ENCODE data around the gene WDR90. TPM values are rescaled to one million over a fixed set of nuclear protein-coding genes. Genes with fewer than 3 reads are reported as not detected.

Gene WDR90
- total and polyA plus RNA-seq, 2 donors from 2014 or later = 10.6 to 51.6 TPM

DNA sequence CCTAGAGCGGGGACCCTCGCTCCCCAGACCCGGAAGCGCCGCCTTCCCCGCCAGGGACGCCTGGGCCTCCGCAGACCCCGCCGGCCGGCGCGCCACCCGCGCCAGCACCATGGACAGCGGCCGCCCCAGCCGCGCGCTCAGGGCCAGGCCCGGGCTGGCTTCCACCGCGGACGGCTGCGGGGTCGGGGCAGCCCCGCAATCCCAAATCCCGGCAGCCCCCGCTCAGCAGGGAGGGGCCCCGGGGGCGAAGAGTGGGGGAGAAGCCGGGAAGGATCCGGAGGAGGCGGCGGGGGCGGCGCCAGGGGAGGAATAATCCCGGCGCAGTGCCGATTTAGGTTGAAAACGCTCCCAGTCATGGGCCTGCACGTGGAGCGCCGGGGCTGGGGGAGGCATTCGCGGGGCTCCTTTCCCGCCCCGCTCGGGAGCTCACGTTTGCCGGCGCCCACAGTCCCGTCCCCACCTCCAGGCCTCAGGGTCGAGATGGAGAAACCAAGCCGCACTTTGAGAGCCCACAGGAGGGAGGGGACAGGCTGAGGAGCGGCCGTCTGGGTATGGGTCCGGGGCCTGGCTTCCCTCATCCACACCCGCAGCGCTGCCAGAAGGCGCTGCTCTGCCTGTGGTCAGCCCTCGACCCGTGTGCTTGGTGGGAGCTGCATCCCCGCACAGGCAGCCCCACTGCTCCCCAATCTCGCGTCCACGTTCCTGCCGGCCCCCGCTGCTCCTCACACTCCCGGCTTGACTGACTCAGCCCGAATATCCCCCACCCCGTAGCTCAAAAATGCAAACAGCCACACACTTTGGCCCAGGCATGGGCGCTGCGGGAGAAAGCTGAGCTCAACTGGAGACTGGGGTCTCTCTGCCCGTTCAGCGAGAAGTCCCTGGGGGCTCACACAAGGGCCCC is 51.8 kb downstream of the WDR90 start:
- H3K9ac ChIP-seq (ENCODE audit: low read length in 3 of 3) = no peak overlapping the region
- intact Hi-C loops (cut with DNase I) = no loop called here
- no peaks in the 10 kb centered on the region for H3K4me1 ChIP-seq (ENCODE audit: control insufficient read depth in 2 of 3, insufficient read depth in 2 of 3, low read depth in 1 of 3, low read length in 3 of 3)
- DNase-seq = peak in 3 of 5 donors; percentile 59 to 77 (median 71)
- no peaks in the 10 kb centered on the region for H3K36me3 ChIP-seq (ENCODE audit: control insufficient read depth in 2 of 3, insufficient read depth in 3 of 3, low read length in 3 of 3)
- H3K27me3 ChIP-seq (ENCODE audit: control insufficient read depth, insufficient read depth, low read length) = peaks cover 20% of the 10 kb centered on the region
- no peak overlapping the region for H3K4me3 ChIP-seq (ENCODE audit: low read length in 3 of 3)
- FAIRE-seq = no peak
- no peak overlapping the region for H3K27ac ChIP-seq (ENCODE audit: low read depth in 2 of 2, low read length in 2 of 2)
- TF ChIP-seq, protein P1, sequence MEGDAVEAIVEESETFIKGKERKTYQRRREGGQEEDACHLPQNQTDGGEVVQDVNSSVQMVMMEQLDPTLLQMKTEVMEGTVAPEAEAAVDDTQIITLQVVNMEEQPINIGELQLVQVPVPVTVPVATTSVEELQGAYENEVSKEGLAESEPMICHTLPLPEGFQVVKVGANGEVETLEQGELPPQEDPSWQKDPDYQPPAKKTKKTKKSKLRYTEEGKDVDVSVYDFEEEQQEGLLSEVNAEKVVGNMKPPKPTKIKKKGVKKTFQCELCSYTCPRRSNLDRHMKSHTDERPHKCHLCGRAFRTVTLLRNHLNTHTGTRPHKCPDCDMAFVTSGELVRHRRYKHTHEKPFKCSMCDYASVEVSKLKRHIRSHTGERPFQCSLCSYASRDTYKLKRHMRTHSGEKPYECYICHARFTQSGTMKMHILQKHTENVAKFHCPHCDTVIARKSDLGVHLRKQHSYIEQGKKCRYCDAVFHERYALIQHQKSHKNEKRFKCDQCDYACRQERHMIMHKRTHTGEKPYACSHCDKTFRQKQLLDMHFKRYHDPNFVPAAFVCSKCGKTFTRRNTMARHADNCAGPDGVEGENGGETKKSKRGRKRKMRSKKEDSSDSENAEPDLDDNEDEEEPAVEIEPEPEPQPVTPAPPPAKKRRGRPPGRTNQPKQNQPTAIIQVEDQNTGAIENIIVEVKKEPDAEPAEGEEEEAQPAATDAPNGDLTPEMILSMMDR (IDR thresholded peaks at IDR 0.05; ENCODE audit: borderline replicate concordance, extremely low read depth, insufficient read depth) = no peak
- H3K9me3 ChIP-seq (ENCODE audit: control insufficient read depth in 2 of 3, insufficient read depth in 1 of 3, low read length in 3 of 3) = no peaks in the 10 kb centered on the region

DNA sequence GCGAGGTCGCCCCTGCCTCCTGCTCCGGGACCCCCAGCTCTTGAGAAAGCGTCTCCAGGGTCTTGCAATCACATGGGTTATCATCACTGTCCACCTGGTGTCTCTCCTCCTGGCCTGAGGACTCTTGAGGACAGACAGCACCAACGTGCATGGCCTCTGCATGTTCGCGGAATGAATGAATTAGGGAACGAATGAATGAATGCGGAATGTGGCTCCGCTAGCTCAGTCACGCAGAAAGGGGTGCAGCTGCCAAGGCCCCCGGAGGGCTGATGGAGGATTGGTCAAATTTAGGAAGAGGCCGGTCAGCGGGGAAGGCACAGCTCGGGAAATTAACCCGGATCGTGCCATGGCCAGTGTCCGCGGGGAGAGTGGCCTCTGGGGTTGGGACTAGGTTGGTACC is 53.2 kb downstream of the WDR90 start:
- Histone ChIP-seq H3K27ac (ENCODE audit: low read depth in 2 of 2, low read length in 2 of 2) (no peak overlapping the region), H3K9me3 (ENCODE audit: control insufficient read depth in 2 of 3, insufficient read depth in 1 of 3, low read length in 3 of 3) (no peaks in the 10 kb centered on the region), H3K9ac (ENCODE audit: low read length in 3 of 3) (no peak overlapping the region), H3K27me3 (ENCODE audit: control insufficient read depth, insufficient read depth, low read length) (peaks cover 20% of the 10 kb centered on the region), H3K36me3 (ENCODE audit: control insufficient read depth in 2 of 3, insufficient read depth in 3 of 3, low read length in 3 of 3) (no peaks in the 10 kb centered on the region), H3K4me1 (ENCODE audit: control insufficient read depth in 2 of 3, insufficient read depth in 2 of 3, low read depth in 1 of 3, low read length in 3 of 3) (no peaks in the 10 kb centered on the region), H3K4me3 (ENCODE audit: low read length in 3 of 3) (no peak overlapping the region)
- no peak for DNase-seq
- intact Hi-C loops (cut with DNase I) = no loop called here
- no peak for FAIRE-seq
- TF ChIP-seq, protein P1 (IDR thresholded peaks at IDR 0.05; ENCODE audit: borderline replicate concordance, extremely low read depth, insufficient read depth) = no peak

DNA sequence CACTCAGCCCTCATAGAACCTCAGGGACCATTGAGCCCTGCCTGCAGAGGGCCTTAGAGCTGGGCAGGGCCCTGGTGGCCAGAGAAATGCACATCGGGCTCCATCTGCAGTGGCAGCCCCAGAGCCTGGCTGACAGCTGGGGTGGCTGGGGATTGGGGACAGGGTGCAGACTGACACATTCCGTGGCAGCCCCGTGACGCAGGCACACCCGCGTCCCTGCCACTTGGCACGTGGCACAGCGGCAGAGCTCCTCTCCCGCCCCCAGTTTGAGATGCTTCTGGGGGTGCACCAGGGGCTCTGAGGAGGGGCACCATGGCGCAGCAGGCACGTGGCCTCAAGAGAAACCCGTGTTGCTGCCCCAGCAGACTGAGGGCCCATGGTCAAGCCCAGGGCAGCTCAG is 54.2 kb downstream of the WDR90 start:
- DNase-seq (no peak), FAIRE-seq (no peak)
- TF ChIP-seq, protein P1 (IDR thresholded peaks at IDR 0.05; ENCODE audit: borderline replicate concordance, extremely low read depth, insufficient read depth) = no peak
- Histone ChIP-seq H3K27ac (ENCODE audit: low read depth in 2 of 2, low read length in 2 of 2) (no peak overlapping the region), H3K9ac (ENCODE audit: low read length in 3 of 3) (no peak overlapping the region), H3K4me1 (ENCODE audit: control insufficient read depth in 2 of 3, insufficient read depth in 2 of 3, low read depth in 1 of 3, low read length in 3 of 3) (no peaks in the 10 kb centered on the region), H3K27me3 (ENCODE audit: control insufficient read depth, insufficient read depth, low read length) (peaks cover 25% of the 10 kb centered on the region), H3K4me3 (ENCODE audit: low read length in 3 of 3) (no peak overlapping the region), H3K9me3 (ENCODE audit: control insufficient read depth in 2 of 3, insufficient read depth in 1 of 3, low read length in 3 of 3) (no peaks in the 10 kb centered on the region), H3K36me3 (ENCODE audit: control insufficient read depth in 2 of 3, insufficient read depth in 3 of 3, low read length in 3 of 3) (no peaks in the 10 kb centered on the region)
- intact Hi-C loops (cut with DNase I) = no loop called here

Measured in kidney (tissue), 14 donors.